Hypothalamus (tissue), 51 donors: ENCODE data around the gene MAGI2.

Source experiments
- DNase-seq, 51 donors: peaks; one replicate each; lab custom pipeline; 2025; lab: John Stamatoyannopoulos, UW

MAGI2 gene

DNA sequence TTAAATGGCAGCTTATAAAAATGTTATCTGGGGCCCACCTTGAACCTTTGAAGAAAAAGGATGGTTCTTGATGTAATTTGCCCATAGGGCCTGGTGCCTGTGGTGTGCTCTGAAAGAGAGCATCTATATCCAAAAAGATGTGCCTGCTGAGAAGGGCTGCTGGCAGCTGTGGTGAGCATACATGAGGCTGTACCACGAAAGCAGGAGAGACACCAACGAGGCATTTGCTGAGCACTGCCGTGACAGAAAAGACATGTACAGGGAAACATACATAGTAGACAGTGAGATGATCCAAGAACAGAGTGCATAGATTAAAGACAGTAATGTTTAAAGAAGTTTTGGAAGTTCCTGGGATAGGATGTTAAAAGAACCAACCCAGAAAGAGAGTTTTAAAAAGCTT, 990.4 kb downstream of the MAGI2 start:
- no peak for DNase-seq

DNA sequence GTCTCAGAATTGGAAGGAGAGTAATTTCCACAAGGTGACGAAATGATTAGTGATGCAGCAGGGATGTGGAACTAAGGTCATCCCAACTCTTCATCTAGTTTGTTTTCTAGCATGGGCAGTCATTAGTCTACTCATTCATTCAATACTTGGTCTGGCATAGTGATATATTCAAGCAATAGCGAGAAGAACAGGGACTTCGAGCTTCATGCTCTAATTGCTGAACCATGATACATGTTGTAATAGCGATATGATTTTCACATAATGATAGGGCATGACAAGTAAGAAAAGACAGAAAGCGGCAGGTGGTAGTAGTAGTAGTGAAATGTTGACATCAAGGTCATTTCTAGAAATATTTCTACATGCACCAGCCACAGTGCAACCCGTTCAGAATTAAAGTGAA, 1002.8 kb downstream of the MAGI2 start:
- DNase-seq: no peak

DNA sequence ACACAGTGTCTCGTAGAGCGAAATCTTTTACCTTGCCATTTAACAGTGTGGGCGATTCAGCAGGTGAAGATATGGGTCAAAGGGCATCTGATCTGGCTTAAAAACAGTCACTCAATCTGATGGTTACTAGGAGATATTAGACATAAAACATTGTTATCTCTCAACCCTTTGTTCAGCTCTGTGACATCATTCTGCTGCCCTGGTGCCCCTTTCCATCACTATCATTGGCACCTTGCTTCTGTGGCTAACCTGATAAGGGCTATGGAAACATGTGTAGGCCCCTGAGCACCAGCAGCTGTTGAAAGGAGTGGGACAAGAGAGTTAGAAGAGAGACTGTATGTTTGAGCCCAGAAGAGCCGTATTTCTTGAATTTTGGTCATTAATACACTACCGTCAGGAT, 1004.6 kb downstream of the MAGI2 start:
- no peak for DNase-seq

DNA sequence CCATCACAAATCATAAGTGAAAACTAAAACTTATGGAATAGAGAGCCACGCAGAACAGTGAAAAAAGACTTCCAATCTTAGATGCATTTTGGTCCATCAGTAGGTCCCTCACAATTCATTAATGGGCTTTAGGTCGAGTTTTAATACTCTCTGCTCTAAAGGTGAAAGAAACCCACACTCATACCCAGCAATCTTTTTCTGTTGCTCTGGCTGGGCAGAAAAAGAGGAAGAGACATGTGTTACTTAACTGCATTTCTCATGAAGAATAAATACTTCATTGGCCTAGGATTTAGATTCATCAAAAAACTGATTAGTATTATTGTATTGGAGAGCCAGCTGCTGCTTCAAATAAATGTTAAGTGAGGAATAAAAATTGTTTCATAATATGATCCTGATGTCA, 1009.2 kb downstream of the MAGI2 start:
- no peak for DNase-seq

DNA sequence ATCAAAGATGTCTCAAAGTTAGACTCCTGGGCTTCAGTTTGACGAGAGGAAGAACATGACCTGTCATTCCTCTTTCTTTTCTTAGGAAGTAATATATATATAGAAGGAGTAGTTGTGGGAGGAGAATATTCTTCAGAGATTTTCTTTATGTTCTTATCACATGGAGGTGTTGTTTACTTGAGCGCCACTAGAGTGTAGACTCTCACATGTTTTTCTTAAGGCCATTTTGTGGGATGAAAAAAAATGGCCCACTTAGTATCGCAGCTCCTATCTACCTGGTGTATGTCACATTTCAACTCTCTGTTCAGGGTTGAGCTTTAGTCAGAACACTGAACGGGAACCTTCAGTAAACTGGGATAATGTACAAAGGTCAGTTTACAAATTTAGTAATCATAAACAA, 1009.7 kb downstream of the MAGI2 start:
- no peak for DNase-seq

DNA sequence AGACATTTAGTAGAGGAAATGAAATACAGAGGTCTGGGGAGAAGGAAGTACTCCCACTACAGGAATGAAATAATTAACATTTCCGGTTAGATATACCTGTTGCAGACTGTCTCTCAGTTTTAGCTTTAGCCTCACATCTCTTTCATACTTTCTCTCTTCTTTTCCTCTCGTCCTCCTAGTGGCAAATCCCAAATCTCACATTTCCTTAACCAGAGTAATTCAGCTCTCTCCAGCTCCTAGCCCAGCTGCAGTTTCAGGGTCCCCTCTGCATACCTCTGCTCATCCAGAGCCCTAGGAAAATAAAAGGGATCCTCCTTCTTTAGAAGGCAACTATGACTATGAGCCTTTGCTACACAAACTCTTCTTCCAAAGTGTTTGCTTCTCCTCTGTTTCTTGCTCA, 1011.7 kb downstream of the MAGI2 start:
- DNase-seq: no peak

DNA sequence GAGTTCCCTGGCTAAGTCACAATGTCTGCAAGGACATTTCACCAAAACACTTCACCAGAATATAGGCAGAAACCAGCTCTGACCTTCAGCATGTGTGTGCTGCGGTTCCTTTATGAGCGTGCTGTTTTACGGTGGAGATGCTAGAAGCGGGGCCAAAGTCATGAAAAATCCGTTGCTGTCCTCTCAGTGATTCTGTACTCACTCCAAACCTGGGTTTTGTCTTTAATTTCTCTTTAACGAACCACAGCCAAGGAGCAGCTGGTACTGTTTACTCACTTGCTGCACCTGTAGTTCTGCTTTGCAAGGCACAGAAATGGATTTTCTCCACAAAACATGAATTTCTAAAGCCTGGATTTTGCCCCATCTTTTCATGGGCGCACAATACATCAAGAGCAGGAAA, 1015.0 kb downstream of the MAGI2 start:
- no peak for DNase-seq

DNA sequence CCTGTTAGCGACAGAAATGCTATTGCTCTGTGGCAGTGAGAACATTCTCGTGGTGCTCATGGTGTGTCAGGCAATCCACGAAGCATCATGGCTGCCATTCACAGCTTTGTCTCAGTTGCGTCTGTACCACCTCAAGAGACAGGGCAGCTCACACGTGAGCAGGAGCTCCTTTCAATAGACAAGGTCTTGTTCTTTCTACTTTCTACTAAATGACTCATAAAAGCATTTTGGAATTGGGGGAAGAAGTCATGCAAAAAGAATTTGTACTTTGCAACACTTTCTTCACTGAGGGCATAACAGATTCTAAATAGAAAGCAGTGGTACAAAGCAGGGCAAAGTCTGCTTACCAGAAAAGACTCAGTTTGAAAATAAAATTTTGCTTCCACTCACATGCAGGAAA, 1016.3 kb downstream of the MAGI2 start:
- DNase-seq: peak in 3 of 51 donors; percentile 4 to 8 (median 6)

DNA sequence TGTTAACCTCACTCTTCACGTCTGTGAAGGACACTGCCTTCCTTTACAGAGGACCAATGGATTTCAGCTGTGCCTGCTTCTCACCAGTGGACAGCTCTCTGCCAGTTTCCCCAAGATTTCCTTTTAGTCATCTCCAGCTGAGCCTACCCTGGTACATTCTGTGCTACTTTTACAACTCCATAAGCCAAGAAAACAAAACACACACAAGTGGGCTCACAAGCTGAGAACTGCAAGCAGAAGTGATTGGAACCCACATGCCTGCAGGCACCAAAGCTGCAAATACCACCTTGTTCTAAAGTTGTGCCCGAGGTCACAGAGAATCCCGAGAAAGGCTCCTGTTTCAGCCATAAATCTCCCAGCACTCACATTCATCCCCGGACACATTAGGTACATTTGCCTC, 1018.1 kb downstream of the MAGI2 start:
- DNase-seq: peak in 10 of 51 donors; percentile 4 to 57 (median 18)

DNA sequence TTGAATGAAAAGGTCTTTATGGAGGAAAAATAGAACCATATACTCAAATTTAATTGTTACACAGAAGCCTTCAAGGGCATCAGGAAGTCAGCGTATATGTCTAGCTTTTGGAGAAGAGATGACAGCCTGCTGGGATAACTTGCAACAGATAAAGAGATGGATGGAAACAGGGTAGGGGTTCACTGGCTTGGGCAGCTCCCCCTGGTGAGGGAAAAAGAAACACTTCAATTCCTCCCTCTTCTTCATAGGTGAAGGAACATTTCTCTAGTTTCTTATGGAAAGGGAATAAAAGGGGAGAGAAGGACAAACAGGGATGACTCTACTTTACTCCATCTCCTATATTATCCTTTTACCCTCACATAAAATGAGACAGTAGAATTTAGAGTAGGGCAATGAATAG, 1019.2 kb downstream of the MAGI2 start:
- no peak for DNase-seq

DNA sequence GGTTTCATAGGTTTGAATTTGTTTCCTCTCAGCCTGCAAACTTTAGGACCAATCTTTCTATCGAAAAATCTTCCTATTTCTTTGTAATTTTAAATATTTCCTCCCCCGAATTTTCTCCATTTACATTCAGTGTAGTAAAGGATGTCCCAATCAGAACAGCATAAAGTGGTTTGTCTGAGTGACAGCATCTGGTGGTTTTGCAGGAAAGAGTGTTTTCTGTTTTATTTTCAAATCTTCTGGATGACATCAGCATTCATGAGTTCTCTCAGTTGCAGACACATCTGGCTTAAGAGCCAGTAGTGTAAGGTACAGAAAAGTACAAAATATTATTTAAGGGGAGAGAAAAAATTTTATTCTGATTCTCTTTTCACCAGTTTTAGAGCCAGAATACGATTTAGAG, 1020.0 kb downstream of the MAGI2 start:
- DNase-seq: no peak

DNA sequence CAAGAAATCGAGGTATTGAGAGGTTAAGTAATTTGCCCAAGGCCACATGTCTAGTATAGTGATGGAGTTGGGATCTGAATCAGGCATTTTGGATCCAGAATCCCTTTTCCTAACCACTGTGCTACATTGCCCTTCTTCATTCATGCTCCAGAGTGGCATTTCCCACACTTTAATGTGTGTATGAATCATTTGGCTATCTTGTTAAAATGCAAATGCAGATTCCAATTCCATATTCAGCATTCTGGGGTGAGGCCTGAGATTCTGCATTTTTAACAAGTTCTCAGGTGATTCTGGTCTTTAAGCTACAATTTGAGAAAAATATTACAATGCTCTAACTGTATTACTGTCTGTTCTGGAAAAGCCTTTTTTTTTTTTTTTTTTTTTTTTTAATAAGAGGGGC, 1023.6 kb downstream of the MAGI2 start:
- DNase-seq: no peak

DNA sequence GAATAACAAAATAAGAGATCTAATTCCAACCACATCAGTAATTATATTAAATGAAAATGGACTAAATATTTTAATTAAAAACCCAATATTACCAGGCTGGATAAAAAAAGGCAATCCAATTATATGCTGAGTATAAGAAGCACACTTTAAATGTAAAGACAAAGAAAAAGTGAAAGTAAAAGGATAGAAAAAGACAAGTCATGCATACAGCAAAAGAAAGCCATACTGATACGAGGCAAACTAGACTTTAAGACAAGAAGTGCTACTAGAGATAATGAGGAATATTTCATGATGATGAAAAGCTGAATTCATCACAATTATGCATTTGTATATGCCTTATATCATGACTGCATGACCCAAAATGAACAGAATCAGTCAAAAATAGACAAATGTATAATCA, 1026.3 kb downstream of the MAGI2 start:
- no peak for DNase-seq

DNA sequence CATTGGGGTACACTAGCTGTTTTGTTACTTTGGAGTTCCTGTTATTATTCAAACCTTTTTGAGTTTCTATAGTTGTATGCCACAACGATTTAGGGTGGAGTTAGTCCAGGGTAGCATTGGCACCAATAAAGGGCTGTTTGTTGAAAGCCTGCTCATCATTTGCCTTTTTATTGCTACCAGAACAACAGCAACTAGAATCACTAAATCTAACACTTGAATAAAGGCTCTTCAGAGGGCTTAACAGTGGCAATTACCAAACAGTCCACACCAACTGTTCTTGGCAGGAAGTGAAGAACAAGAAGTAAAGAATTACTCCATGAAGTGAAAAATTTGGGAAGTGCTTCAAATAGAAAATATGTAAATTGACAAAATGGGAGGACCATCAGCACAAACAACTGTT, 1033.5 kb downstream of the MAGI2 start:
- peak in 2 of 51 donors; percentile 48 to 49 for DNase-seq

DNA sequence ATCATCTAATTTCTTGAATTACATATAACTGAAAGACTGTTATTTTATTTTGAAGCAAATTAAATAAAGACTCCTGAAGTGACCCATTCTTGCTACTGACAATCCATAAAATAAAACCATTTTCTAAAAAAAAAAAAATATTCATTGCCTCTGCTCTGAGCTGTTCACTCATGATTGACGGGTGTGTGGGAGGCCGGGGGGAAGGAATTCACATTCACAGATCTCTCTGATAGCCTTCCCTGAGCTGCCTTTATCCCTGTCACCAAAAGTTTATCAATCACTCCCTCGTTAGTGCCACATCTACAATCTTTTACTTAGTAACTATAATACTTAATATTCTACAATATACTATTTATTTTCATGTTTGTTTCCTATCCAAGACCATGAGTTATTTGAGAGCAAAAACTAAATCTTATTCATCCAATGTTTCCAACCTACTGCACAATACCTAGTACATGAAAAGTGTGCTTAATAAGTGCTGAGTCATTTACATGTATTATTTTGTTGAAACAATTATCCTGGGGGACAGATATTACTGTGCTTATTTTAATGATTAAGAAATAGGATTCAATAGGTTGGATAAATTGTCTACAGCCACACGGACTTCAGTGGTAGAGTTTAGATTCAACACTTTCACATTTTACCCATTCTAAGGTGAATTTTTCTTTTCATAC, 1036.2 kb downstream of the MAGI2 start:
- DNase-seq: no peak

DNA sequence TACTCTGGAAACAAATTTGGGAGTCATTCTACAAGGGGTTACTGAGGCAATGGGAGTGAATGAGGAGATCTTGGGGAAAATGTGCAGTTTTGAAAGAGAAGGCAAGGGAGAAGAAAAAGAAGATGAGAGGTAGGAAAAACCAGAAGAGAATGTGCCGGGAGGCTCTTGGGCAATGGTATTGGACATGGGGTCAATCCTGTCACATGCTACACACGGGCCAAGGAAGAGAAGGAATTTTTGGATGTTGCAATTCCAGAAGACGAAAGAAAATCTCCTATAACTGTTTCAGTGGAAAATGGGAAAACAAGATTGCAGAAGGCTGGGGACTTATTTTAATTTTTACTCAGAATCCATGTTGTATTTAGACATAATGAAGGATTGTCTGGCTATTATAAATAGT, 1039.9 kb downstream of the MAGI2 start:
- no peak for DNase-seq

DNA sequence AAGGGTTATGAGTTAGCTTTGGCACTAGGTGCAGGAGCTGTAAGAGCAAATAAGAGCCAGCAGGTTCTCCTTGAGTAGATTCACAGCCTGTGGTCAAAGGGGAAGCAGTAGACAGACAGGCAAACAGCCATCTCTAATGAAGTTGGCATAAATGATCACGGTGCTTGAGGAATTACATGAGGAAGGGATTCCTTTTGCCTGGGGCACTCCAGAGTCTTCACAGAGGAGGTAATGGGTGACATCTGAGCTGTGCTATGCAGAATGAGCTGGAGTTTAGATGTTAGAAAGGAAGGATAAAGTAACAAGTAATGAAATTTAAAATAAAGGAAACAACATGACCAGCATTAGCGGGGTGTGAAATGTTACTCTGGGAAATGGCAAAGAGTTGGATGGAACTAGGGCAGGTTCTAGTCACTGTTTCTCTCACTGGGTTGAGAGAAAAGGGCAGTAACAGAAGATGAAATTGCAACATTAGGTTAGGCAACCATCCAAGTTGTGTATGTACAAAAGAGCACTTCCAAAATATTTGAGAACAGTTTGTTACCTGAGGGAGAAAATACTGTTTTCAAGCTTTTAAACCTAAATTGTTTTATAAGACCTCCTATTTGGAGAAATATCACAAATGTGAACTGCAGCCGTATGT, 1041.1 kb downstream of the MAGI2 start:
- no peak for DNase-seq

DNA sequence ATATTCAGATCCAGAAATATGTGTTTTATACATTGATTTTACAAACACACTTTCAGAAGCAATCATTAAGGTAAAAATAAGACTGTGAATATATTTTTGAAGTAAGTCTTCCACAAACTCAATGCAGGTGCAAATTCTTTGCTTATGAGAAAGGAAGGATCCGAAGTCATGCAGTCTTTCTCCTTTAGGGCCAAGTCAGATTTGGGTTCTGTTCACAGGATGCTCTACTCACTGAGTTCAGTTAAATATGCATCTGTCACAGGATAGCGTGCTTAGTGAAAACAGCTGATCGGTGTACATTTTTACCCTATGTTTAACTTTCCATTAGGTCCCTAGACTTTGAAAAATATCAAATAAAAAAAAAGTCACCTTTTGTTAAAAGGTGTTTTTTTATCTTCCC, 1046.4 kb downstream of the MAGI2 start:
- DNase-seq: no peak

DNA sequence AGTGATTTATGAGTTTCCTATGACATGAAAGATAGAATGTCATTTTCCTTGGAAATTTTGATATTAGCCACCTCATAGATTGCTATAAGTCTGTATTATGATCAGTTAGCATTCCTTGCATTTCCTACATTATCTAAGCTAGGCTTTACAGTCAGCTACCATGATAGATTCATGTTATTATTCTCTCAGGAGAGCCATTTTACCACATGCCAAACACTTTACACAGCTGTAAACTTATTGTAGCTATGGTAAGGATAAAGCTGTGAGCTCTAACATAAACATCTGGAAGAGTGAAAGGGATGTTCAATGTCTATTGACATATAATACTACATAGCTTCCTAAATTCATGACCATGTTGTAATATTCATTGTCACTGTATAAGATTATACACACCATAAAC, 1046.9 kb downstream of the MAGI2 start:
- no peak for DNase-seq

DNA sequence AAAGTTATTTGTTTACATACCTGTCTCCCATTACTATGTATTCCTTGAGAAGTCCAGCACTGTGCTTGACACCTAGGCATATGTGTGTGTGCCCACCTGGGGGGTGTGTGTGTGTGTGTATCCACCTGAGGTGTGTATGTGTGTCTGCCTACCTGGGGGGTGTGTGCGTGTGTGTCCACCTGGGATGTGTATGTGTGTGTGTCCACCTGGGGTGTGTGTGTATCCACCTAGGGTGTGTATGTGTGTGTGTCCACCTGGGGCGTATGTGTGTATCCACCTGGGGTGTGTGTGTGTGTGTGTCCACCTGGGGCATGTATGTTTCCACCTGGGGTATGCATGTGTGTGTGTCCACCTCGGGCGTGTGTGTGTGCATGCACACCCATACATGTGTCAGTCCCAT, 1051.4 kb downstream of the MAGI2 start:
- DNase-seq: no peak

DNA sequence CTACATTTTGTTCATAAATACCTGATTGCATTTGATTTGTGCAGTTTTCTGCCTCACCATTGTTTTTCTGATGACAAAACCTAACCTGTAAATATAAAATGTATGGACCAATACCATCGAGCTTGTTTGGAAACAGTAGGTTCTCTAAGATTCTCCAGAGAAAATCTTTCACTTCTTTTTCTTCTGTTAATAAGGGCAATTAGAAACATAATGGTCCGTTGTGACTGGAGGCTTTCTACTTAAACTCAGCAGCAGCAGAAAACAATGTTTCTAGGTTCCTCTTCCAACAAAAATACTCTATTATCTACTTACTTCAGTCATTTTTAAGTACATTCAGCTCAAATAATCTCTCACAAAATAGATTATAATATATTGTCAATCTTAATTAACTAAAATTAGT, 1053.4 kb downstream of the MAGI2 start:
- no peak for DNase-seq

DNA sequence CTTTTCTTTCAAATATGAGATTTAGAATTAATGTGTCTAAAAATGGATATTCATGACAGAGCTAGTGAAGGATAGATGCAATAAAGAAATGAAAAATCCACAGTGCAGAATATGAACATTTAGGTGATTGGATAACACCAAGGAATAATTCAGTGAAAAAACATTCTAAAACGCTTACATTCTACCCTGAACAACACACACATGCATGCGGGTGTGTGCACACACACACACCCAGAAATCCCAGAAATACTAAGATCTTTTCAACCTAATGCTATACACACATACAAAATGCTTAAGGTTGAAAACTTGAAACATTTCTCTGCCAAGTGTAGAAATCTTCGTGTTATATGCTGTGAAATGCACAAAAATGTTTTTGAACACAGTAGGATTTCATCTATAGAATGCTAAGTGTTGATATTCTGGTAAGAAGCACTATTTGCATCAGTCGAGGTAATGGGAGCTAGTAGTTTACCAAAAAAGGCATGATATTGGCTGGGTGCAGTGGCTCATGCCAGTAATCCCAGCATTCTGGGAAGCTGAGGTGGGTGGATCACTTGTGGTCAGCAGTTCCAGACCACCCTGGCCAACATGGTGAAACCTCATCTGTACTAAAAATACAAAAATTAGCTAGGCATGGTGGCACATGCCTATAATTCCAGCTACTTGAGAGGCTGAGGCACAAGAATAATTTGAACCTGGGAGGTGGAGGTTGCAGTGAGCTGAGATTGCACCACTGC, 1054.3 kb downstream of the MAGI2 start:
- DNase-seq: no peak
